ENCODE data around the gene FSTL4.
A peak's percentile ranks its signal among the peaks of the same experiment; 100 is the strongest.

Gene FSTL4

GRCh38 chr5:133252133-133252480, 360.2 kb downstream of the FSTL4 start:
- DNase-seq: no peak

GRCh38 chr5:133251296-133252132, 360.8 kb downstream of the FSTL4 start:
- no peak for DNase-seq

GRCh38 chr5:133250527-133250926, 361.8 kb downstream of the FSTL4 start:
- DNase-seq: no peak

- DNase-seq: no peak
Observed at GRCh38 chr5:133249593-133249992, 362.7 kb downstream of the FSTL4 start.

- DNase-seq: peak; percentile 6
Observed at GRCh38 chr5:133247881-133248624, 364.3 kb downstream of the FSTL4 start.

- no peak for DNase-seq
Observed at GRCh38 chr5:133247151-133247709, 365.1 kb downstream of the FSTL4 start.

- no peak for DNase-seq
Observed at GRCh38 chr5:133246376-133247150, 365.8 kb downstream of the FSTL4 start.

- no peak for DNase-seq
Observed at GRCh38 chr5:133246053-133246370, 366.3 kb downstream of the FSTL4 start.

GRCh38 chr5:133245191-133246052, 366.9 kb downstream of the FSTL4 start:
- peak; percentile 29 for DNase-seq

GRCh38 chr5:133244242-133244641, 368.1 kb downstream of the FSTL4 start:
- no peak for DNase-seq

- DNase-seq: no peak
Observed at GRCh38 chr5:133243196-133243595, 369.1 kb downstream of the FSTL4 start.

- DNase-seq: no peak
Observed at GRCh38 chr5:133242221-133242835, 370.0 kb downstream of the FSTL4 start.

GRCh38 chr5:133241179-133242092, 370.9 kb downstream of the FSTL4 start:
- DNase-seq: no peak

- DNase-seq: no peak
Observed at GRCh38 chr5:133240425-133241091, 371.8 kb downstream of the FSTL4 start.

- no peak for DNase-seq
Observed at GRCh38 chr5:133238426-133239205, 373.7 kb downstream of the FSTL4 start.

- DNase-seq: no peak
Observed at GRCh38 chr5:133236976-133237375, 375.4 kb downstream of the FSTL4 start.

- DNase-seq: no peak
Observed at GRCh38 chr5:133236541-133236951, 375.8 kb downstream of the FSTL4 start.

GRCh38 chr5:133235696-133236426, 376.5 kb downstream of the FSTL4 start:
- no peak for DNase-seq

GRCh38 chr5:133234911-133235310, 377.4 kb downstream of the FSTL4 start:
- DNase-seq: no peak
